IPS-18a (cell line): ENCODE data around the gene HDAC4.

ENCODE experiments used
- H3K27ac ChIP-seq: one replicate; pipeline ENCODE4 v1.5.1; 2013; ENCODE audit warnings: low read length
- H3K27me3 ChIP-seq: one replicate; pipeline ENCODE4 v1.6.1; 2013; ENCODE audit warnings: mild to moderate bottlenecking, low read length; ENCODE audit not compliant: control insufficient read depth, insufficient read depth
- H3K36me3 ChIP-seq: one replicate; pipeline ENCODE4 v1.6.1; 2013; ENCODE audit warnings: low read depth, low read length; ENCODE audit not compliant: control insufficient read depth
- H3K4me1 ChIP-seq: one replicate; pipeline ENCODE4 v1.6.1; 2013; ENCODE audit warnings: low read depth, low read length; ENCODE audit not compliant: control insufficient read depth
- H3K4me3 ChIP-seq: one replicate; pipeline ENCODE4 v1.5.1; 2013; ENCODE audit warnings: low read length
- H3K9ac ChIP-seq: one replicate; pipeline ENCODE4 v1.6.1; 2013; ENCODE audit warnings: mild to moderate bottlenecking, low read length, moderate library complexity
- H3K9me3 ChIP-seq: one replicate; pipeline ENCODE4 v1.6.1; 2013; ENCODE audit warnings: low read depth, low read length; ENCODE audit not compliant: control insufficient read depth

The HDAC4 gene

DNA sequence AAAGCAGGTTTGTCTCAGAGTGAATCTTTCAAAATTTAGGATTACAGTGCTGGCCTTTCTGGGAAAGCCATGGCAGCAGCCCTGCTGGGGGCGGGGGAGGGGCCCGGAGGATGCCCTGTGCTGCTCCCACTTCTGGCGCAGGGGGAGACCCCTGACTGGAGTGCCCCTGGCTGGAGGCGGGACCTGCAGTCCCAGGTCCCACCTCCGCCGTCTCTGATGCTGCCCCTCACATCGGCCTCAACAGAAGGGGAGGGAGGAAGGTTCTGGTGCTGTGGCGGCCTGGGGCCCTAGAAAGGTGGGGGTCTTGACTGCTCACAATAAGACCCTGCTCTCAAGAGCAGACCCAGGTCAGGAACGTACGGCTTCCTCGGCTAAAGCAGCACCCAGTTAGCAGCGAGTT, 336.6 kb downstream of the HDAC4 start:
- Histone ChIP-seq H3K36me3 (peaks cover 3% of the 10 kb centered on the region), H3K27me3 (no peaks in the 10 kb centered on the region), H3K9me3 (no peaks in the 10 kb centered on the region), H3K27ac (no peak overlapping the region), H3K4me1 (no peaks in the 10 kb centered on the region), H3K4me3 (no peak overlapping the region), H3K9ac (no peak overlapping the region)

- peaks cover 3% of the 10 kb centered on the region for H3K36me3 ChIP-seq
- H3K4me1 ChIP-seq = no peaks in the 10 kb centered on the region
- H3K9ac ChIP-seq = no peak overlapping the region
- H3K4me3 ChIP-seq = no peak overlapping the region
- no peak overlapping the region for H3K27ac ChIP-seq
- no peaks in the 10 kb centered on the region for H3K27me3 ChIP-seq
- H3K9me3 ChIP-seq = no peaks in the 10 kb centered on the region
Observed at GRCh38 chr2:239062743-239063142, 338.1 kb downstream of the HDAC4 start.

DNA sequence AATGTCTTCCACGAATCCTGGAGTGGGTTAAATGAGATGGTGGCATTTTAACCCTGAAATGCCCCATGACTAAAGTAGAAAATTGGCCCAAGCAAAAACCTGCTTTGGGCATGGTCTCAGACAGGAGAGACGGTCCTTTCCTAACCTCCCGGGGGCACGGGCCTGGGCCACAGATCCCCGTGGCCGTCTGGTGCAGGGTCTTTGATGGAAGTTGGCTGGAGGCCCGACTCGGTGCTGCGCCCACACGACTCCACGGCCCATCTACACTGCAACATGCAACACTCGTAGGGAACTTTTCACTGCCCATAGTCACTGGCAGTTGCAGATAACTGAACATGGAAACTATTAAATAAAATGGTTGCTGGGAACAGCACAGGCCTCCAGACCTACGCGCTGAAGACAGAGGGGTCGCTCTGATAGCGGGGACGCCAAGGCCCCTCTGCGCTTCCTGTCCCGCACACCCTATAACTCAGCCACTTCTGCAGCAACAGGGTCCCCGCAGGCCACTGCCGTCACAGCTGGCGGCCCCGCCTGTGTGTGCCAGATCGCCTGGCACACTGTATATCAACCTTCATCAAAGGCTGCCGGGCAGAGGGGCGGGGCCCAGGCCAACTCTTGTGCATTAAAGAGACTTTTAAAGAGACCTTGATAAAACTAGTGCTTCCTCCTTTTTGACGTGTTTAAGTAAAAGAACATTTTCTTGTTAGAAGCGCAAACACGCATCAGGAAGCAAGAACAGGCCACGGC, 338.8 kb downstream of the HDAC4 start:
- H3K27me3 ChIP-seq = no peaks in the 10 kb centered on the region
- H3K4me1 ChIP-seq = no peaks in the 10 kb centered on the region
- H3K9me3 ChIP-seq = no peaks in the 10 kb centered on the region
- H3K4me3 ChIP-seq = no peak overlapping the region
- peaks cover 3% of the 10 kb centered on the region for H3K36me3 ChIP-seq
- H3K9ac ChIP-seq = no peak overlapping the region
- H3K27ac ChIP-seq = no peak overlapping the region

- peaks cover 3% of the 10 kb centered on the region for H3K36me3 ChIP-seq
- no peaks in the 10 kb centered on the region for H3K27me3 ChIP-seq
- H3K4me1 ChIP-seq = no peaks in the 10 kb centered on the region
- H3K4me3 ChIP-seq = no peak overlapping the region
- H3K9ac ChIP-seq = no peak overlapping the region
- no peaks in the 10 kb centered on the region for H3K9me3 ChIP-seq
- no peak overlapping the region for H3K27ac ChIP-seq
Observed at GRCh38 chr2:239061121-239061666, 339.6 kb downstream of the HDAC4 start.

GRCh38 chr2:239060676-239061075, 340.1 kb downstream of the HDAC4 start:
- no peaks in the 10 kb centered on the region for H3K27me3 ChIP-seq
- H3K4me1 ChIP-seq = no peaks in the 10 kb centered on the region
- no peaks in the 10 kb centered on the region for H3K9me3 ChIP-seq
- no peak overlapping the region for H3K27ac ChIP-seq
- H3K36me3 ChIP-seq = peaks cover 1% of the 10 kb centered on the region
- no peak overlapping the region for H3K9ac ChIP-seq
- H3K4me3 ChIP-seq = no peak overlapping the region

GRCh38 chr2:239059854-239060253, 341.0 kb downstream of the HDAC4 start:
- H3K9me3 ChIP-seq = no peaks in the 10 kb centered on the region
- H3K36me3 ChIP-seq = no peaks in the 10 kb centered on the region
- H3K4me3 ChIP-seq = no peak overlapping the region
- no peaks in the 10 kb centered on the region for H3K27me3 ChIP-seq
- no peak overlapping the region for H3K27ac ChIP-seq
- no peak overlapping the region for H3K9ac ChIP-seq
- no peaks in the 10 kb centered on the region for H3K4me1 ChIP-seq

DNA sequence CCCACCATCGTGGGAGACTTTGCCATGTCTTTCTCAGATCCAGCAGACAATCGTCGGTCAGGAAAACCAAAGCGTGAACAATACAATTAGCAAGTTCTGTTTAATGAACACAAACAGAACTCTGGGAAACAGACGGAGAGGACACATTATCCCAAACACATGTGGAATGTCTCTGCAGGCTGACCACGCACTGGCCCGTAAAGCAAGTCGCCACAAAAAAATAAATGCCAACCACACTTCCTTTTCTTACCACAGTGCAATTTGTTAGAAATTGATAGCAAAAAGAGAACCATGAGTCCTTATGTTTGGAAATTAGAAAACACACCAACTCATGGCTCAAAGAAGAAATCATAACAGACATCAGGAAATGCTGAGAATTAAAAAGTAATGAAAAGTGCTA, 342.1 kb downstream of the HDAC4 start:
- Histone ChIP-seq H3K27me3 (no peaks in the 10 kb centered on the region), H3K4me3 (no peak overlapping the region), H3K9me3 (no peaks in the 10 kb centered on the region), H3K36me3 (peaks cover 6% of the 10 kb centered on the region), H3K27ac (no peak overlapping the region), H3K9ac (no peak overlapping the region), H3K4me1 (no peaks in the 10 kb centered on the region)

- no peaks in the 10 kb centered on the region for H3K4me1 ChIP-seq
- H3K27me3 ChIP-seq = no peaks in the 10 kb centered on the region
- H3K9me3 ChIP-seq = no peaks in the 10 kb centered on the region
- H3K9ac ChIP-seq = no peak overlapping the region
- H3K36me3 ChIP-seq = peaks cover 9% of the 10 kb centered on the region
- H3K27ac ChIP-seq = no peak overlapping the region
- no peak overlapping the region for H3K4me3 ChIP-seq
Observed at GRCh38 chr2:239057533-239057932, 343.3 kb downstream of the HDAC4 start.

- Histone ChIP-seq H3K4me3 (no peak overlapping the region), H3K27ac (no peak overlapping the region), H3K36me3 (peaks cover 10% of the 10 kb centered on the region), H3K9me3 (no peaks in the 10 kb centered on the region), H3K27me3 (no peaks in the 10 kb centered on the region), H3K4me1 (no peaks in the 10 kb centered on the region), H3K9ac (no peak overlapping the region)
Observed at GRCh38 chr2:239056611-239057010, 344.2 kb downstream of the HDAC4 start.

GRCh38 chr2:239055756-239056493, 344.9 kb downstream of the HDAC4 start:
- H3K9me3 ChIP-seq = no peaks in the 10 kb centered on the region
- no peak overlapping the region for H3K9ac ChIP-seq
- no peaks in the 10 kb centered on the region for H3K4me1 ChIP-seq
- H3K36me3 ChIP-seq = peaks cover 10% of the 10 kb centered on the region
- H3K27ac ChIP-seq = no peak overlapping the region
- no peak overlapping the region for H3K4me3 ChIP-seq
- no peaks in the 10 kb centered on the region for H3K27me3 ChIP-seq

- H3K4me3 ChIP-seq = no peak overlapping the region
- no peak overlapping the region for H3K9ac ChIP-seq
- H3K27me3 ChIP-seq = no peaks in the 10 kb centered on the region
- peaks cover 10% of the 10 kb centered on the region for H3K36me3 ChIP-seq
- no peaks in the 10 kb centered on the region for H3K9me3 ChIP-seq
- H3K27ac ChIP-seq = no peak overlapping the region
- no peaks in the 10 kb centered on the region for H3K4me1 ChIP-seq
Observed at GRCh38 chr2:239054921-239055320, 345.9 kb downstream of the HDAC4 start.
